WI38 (cell line): Measurements from ENCODE around the gene ROGDI.

Experiments
- H3K4me3 ChIP-seq: 2 replicates; pipeline ENCODE4 v1.5.1; 2011; ENCODE audit warnings: low read depth, mild to moderate bottlenecking, control low read depth, low read length
- TF ChIP-seq, protein P1 (sequence below): IDR thresholded peaks from 2 replicates; pipeline ENCODE4 v1.5.1; 2012; ENCODE audit warnings: low read depth, mild to moderate bottlenecking, control low read depth, low read length

Gene ROGDI

DNA sequence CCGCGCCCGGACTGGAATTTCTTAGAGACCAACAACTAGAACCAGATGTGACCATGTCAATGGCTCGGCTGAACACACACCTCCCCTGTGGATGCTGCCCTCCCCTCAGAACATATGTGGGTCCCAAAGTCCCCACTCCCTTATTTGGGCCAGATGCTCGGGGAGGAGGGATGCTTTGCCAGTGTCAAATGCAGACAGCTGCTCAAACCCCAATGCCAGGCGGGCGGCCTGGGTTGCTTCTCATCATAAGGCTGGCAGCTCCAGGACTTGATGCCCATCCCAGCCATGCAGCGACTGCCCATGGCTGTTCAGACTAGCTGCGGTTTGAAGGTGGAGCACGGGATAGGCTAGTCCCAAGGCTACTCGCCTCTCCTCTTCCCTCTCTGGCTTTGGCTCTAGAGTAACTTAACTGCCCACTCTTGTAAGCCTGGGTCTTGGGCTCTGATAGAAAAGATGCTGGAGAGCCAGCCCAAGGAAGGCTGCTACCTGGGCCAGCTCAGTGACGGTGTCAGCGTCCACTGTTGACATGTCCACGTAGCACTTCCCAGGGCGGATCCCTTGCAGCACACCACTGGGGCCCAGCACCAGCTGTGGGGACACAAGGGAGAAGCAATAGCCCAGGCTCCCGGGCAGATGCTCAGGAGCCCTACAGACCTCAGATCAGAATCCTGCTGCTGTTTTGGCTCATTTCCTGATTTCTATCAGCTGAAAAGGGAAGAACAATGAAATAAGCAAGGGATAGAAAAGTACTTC is 11.0 kb upstream of the ROGDI start:
- TF ChIP-seq, protein P1, sequence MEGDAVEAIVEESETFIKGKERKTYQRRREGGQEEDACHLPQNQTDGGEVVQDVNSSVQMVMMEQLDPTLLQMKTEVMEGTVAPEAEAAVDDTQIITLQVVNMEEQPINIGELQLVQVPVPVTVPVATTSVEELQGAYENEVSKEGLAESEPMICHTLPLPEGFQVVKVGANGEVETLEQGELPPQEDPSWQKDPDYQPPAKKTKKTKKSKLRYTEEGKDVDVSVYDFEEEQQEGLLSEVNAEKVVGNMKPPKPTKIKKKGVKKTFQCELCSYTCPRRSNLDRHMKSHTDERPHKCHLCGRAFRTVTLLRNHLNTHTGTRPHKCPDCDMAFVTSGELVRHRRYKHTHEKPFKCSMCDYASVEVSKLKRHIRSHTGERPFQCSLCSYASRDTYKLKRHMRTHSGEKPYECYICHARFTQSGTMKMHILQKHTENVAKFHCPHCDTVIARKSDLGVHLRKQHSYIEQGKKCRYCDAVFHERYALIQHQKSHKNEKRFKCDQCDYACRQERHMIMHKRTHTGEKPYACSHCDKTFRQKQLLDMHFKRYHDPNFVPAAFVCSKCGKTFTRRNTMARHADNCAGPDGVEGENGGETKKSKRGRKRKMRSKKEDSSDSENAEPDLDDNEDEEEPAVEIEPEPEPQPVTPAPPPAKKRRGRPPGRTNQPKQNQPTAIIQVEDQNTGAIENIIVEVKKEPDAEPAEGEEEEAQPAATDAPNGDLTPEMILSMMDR: no peak
- H3K4me3 ChIP-seq: no peak overlapping the region

DNA sequence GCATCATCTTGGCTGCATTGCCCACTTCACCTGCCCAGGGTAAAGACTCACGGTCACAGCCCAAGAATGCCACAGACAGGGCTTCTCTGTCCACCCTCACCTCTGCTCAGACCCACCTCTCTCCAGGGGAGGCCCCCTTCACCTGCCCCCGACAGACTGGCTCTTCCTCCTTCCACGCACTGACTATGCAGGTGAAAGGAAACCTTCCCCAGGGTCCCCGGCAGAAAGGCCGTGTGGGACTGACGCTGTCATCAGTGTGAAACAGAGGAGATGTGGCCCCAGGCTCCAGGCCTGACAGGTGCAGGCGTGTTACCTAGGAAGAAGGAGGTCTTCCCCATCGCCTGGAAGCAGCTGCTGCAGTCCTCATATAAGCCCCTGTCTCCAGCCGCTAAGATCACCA is 9.3 kb upstream of the ROGDI start:
- TF ChIP-seq, protein P1: no peak
- no peak overlapping the region for H3K4me3 ChIP-seq

DNA sequence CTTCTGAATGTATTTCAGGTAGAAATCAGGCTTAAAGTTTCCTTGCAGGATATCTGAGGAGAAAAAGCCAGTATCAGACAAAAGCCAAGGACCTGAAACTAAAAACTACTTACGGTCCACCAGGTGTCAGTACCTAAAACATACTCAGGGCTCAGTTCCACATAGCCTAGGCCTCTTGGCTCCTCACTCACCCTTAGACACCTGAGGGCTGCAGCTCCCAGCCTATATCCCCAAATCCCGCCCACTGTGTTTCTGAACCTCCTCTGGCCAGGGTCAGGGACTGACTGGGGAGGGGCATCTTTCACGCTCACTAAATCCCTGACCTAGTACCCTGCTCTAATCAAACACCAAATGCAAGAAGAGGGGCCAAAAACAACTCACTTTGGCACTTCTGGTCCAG is 8.8 kb upstream of the ROGDI start:
- no peak overlapping the region for H3K4me3 ChIP-seq
- TF ChIP-seq, protein P1: no peak

DNA sequence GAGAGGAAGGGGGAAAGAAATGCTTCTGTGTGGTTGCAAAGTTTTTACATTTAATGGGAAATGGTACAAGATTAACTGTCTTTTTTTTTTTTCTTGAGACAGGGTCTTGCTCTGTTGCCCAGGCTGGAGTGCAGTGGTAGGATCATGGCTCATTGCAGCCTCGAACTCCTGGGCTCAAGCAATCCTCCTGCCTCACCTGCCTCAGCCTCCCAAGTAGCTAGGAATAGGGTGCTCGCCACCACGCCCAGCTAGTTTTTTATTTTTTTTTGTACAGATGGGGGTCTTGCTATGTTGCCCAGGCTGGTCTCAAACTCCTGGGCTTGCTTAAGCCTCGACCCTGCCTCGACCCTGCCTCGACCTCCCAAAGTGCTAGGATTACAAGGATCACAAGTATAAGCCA is 3.8 kb upstream of the ROGDI start:
- TF ChIP-seq, protein P1: no peak

DNA sequence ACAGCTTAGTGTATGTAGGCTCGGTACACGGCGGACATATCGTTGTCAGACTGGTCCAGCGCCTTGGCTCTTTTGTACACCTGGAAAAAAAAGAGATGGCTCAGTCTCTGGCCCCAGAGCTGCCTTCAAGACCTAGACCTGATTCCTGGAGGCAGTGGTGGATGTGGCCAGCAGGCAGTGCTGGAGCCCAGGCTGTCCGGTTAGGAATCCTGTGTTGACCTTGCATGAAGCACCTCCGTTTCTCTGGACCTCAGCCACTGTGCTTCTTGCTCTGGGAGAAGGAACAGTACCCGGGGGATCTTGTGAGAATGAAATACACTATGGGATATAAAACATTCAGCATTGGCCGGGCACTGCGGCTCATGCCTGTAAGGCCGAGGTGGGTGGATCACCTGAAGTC is 2.8 kb upstream of the ROGDI start:
- TF ChIP-seq, protein P1: no peak
- no peak overlapping the region for H3K4me3 ChIP-seq

More for the DNA sequence above, 3.8 kb upstream of the ROGDI start:
- no peak overlapping the region for H3K4me3 ChIP-seq

DNA sequence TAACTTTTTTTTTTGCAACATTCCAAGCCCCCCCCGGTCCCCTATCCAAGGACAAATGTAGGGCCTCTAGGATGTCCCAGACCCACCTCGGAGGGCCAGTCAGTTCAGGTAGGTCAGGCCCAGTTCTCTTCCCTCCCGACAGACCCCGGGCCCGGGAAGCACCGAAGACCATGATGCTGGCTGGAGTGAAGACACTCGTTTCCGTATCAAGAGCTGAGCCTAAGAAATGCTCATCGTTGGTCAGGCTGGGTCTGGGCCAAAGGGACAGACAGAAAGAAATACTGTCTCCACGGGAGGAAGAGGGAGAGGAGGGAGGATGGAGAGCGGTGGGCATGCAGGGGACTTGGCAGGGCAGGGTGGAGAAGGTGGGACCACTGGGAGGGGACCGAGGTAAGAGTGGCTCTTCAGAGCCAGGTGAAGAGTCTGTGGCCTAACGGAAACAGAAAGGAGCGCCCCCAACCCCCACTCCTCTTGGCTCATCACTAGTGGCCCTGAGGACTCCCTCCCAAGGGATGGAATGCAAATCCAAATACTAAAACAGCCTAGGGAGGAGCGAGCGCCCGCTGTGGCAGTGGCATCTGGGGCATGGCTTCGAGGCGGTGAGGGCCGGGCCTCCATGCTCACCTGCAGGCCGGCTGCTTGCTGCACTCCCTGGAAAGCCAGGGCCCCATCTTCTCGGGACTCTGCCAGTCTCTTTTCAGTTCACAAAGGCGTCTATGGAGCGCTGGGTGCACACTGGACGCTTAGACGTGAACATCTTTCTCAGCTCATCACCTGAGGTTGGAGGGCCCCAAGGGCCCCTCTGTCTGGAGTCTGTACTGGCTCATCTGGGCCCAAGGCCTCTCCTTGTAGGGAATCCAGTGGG is 1.7 kb upstream of the ROGDI start:
- no peak overlapping the region for H3K4me3 ChIP-seq
- TF ChIP-seq, protein P1: no peak

DNA sequence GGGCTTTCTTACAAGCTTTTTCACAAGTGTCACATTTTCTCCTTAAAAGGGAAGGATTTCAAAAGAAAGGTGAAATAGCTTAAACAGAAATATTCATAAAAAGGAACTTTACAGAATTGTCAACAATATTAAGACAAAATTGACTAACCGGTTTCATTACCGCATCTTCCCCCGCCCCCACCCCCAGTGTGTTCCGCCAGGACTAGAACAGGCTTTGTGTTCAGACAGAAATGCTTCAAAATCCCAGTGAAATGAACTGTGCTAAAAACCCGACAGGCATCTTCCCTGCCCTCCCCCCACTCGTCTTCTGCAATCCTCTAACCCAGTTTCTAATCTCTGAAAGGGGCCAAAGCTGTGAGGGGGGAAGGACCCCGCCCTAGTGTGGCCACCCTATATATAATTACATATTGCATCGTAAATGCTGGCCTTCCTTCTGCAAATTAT is 990 bp upstream of the ROGDI start:
- peak overlapping the region; percentile 75 for H3K4me3 ChIP-seq
- TF ChIP-seq, protein P1: no peak
